ENCODE measurements around the gene VWA5B1.

Gene VWA5B1

DNA sequence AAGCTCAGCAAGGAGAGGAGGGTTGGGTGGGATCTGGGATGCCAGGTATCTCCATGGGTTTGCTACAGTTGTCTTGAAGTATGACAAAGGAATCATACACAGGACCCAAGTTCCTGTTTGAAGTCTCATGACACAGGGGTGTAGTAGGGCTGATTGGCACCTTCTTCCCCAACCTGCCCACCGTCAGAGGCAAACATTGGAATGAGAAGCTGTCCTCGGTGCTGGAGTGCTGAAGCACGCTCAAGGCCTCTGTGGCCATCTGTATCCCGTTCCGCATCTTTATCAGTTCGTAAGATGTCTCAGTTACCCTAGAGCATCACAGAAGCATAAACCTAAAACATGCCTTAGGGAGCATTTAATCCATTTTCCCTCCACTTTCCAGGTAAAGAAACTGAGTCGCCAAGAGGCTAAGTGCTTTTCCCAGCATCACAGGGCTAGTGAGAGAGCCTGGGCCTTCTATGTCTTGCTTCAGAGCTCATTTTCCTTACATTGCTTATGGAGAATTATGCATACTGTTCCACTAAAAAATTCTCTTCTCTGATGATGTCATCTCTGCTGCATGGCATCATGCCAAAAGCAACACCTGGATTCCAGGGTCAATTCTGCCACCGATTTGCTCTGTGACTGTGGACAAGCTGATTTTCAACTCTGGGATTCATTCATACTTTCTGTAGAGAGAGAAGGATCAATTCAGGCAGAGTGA is 34.2 kb downstream of the VWA5B1 start:
- TF ChIP-seq, protein P1, sequence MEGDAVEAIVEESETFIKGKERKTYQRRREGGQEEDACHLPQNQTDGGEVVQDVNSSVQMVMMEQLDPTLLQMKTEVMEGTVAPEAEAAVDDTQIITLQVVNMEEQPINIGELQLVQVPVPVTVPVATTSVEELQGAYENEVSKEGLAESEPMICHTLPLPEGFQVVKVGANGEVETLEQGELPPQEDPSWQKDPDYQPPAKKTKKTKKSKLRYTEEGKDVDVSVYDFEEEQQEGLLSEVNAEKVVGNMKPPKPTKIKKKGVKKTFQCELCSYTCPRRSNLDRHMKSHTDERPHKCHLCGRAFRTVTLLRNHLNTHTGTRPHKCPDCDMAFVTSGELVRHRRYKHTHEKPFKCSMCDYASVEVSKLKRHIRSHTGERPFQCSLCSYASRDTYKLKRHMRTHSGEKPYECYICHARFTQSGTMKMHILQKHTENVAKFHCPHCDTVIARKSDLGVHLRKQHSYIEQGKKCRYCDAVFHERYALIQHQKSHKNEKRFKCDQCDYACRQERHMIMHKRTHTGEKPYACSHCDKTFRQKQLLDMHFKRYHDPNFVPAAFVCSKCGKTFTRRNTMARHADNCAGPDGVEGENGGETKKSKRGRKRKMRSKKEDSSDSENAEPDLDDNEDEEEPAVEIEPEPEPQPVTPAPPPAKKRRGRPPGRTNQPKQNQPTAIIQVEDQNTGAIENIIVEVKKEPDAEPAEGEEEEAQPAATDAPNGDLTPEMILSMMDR (IDR thresholded peaks at IDR 0.05; ENCODE audit: low read depth, low read length, missing control alignments), result no peak
- in situ Hi-C loops (cut with HindIII; ENCODE audit: low sequenced_read_pairs), result no loop called here
- H3K4me3 ChIP-seq (ENCODE audit: low read depth, low read length), result no peak overlapping the region
- no peak for DNase-seq (ENCODE audit: low read depth)

DNA sequence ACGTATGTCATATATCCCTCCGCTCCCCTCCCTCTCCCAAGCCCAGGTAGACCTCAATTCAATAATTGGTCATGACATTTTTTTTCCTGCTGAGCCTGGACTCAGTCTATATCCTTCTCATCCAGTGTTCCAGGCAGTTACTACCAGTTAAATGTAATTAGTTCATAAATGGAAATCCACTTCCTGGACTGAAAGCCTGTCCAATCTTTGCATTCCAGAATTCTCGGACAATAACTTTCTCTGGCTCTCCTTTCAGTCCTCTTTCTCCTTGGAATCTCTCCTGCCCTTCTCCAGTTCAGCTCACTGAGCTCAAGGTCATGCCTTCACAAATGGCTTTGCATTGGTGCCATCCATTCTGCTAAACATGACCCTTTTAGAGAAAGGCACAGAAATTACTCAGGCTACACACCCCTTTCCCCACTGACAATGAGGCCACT is 34.8 kb downstream of the VWA5B1 start:
- in situ Hi-C loops (cut with HindIII; ENCODE audit: low sequenced_read_pairs), result no loop called here
- DNase-seq (ENCODE audit: low read depth), result no peak
- TF ChIP-seq, protein P1 (IDR thresholded peaks at IDR 0.05; ENCODE audit: low read depth, low read length, missing control alignments), result no peak
- no peak overlapping the region for H3K4me3 ChIP-seq (ENCODE audit: low read depth, low read length)

DNA sequence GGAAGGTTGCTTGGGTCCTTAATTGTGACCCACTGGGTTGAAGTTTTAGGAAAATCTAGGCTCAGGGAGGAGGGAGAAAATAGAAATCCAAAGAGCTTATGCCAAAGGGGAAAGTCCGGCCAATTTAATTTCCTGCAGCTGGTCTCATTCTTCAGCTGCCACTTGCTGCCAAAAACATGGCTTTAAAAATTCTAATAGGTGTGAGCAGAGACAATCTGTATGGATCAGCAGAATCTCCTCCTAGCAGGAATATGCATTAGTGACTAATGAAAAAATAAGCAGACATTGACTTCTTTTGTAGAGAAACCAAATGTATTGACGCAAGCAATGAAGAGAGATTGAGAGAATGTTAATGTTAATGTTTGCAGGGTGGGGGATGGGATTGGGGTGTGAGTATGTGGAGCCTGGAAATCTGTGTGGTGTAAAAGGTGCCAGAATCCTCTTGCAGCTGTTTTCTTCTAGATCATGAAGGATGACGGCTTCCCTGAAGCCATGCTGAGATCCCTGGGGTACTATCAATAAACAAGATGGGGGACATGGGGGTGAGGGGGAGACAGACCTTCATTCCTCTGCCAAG is 35.3 kb downstream of the VWA5B1 start:
- no peak overlapping the region for H3K4me3 ChIP-seq (ENCODE audit: low read depth, low read length)
- TF ChIP-seq, protein P1 (IDR thresholded peaks at IDR 0.05; ENCODE audit: low read depth, low read length, missing control alignments), result no peak
- in situ Hi-C loops (cut with HindIII; ENCODE audit: low sequenced_read_pairs), result no loop called here
- no peak for DNase-seq (ENCODE audit: low read depth)

DNA sequence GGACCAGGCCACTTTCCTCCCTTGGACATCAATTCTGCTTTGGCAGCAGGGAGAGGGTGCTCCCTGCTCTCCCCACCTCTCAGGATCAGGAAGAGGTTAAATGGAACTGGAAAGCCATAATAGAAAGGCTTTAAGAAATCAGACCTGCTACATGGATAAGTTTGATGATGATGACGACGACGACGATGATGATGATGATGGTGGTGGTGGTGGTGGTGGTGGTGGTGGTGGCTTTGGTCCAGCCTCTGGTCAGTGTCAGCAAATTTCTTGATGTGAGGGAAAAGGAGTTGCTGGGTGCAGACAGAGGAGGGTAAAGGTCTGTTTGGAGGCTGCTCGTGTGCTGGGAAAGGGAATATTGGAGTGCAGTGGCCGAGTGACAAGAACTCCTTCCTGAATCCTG is 36.8 kb downstream of the VWA5B1 start:
- in situ Hi-C loops (cut with HindIII; ENCODE audit: low sequenced_read_pairs), result no loop called here
- DNase-seq (ENCODE audit: low read depth), result no peak
- TF ChIP-seq, protein P1 (IDR thresholded peaks at IDR 0.05; ENCODE audit: low read depth, low read length, missing control alignments), result no peak

DNA sequence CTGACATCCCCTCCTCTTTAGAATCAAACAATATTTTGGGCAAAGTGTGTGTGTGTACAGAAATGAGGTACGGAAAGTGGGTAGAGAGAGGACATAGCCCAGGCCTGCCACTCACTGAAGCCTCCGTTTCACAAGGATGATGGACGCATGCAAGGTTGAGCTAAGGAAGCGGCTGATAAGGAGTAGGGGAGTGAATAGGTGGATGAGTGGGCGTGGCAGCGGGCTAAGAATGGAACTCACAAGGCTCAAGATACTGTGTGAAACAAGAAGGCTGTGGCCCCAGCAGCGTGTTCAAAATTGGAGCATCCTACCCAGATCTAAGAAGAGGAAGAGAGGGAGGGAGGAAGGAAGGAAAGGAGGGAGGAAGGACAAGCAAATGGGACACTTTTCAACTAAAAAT is 37.5 kb downstream of the VWA5B1 start:
- in situ Hi-C loops (cut with HindIII; ENCODE audit: low sequenced_read_pairs), result no loop called here
- no peak overlapping the region for H3K4me3 ChIP-seq (ENCODE audit: low read depth, low read length)

More for the DNA sequence above, 36.8 kb downstream of the VWA5B1 start:
- no peak overlapping the region for H3K4me3 ChIP-seq (ENCODE audit: low read depth, low read length)

DNA sequence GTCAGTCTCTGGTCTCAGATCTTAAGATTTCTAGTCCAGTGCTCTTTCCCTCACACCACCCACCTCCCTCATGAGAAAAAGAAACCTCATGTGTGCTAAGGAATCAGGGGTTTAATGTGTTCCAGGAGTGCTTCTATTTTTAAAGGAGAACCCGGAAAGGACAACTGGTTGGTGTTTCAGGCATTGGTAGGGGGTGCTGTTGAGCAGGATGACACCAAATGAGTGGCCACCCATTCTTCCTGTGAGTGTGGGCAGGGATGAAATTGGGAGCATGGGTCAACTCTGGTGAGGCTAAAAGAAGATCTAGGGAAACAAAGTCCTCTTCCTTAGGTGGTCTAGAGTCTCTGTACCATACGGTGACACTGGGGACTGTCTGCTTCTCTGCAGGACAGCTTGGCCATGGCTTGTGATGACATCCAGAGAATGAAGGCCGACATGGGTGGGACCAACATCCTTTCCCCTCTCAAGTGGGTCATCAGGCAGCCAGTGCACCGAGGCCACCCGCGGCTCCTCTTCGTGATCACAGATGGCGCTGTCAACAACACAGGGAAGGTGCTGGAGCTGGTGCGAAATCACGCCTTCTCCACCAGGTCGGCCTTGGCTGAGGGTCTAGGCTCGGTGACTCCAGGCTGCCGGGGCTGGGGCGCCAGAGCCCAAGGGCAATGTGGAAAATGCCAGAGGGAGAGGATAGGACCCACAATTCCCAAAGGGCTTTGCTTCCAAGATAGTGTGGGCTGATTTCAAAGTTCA is 39.3 kb downstream of the VWA5B1 start:
- no peak for DNase-seq (ENCODE audit: low read depth)
- in situ Hi-C loops (cut with HindIII; ENCODE audit: low sequenced_read_pairs), result no loop called here
- TF ChIP-seq, protein P1 (IDR thresholded peaks at IDR 0.05; ENCODE audit: low read depth, low read length, missing control alignments), result peak; percentile 9
- H3K4me3 ChIP-seq (ENCODE audit: low read depth, low read length), result no peak overlapping the region

More for the DNA sequence above, 37.5 kb downstream of the VWA5B1 start:
- no peak for DNase-seq (ENCODE audit: low read depth)
- TF ChIP-seq, protein P1 (IDR thresholded peaks at IDR 0.05; ENCODE audit: low read depth, low read length, missing control alignments), result no peak

Measured in astrocyte of the cerebellum (primary cell).